HCT116 (cell line): Measurements from ENCODE around the gene SH3GL3. TPM values are rescaled to one million over a fixed set of nuclear protein-coding genes. Genes with fewer than 3 reads are reported as not detected.

Source experiments
- ATAC-seq: fragments of 200-7000 bp; cut with Tn5 transposase; 2 replicates; pipeline ENCODE4 v1.9.1; 2020; ENCODE audit warnings: mild to moderate bottlenecking, moderate library complexity
- BruUV-seq: library from RNA; stranded (reverse); fragments of 400-500 nt; replicated peaks from 2 replicates; lab custom pipeline; 2021; lab: Mats Ljungman, UMichigan
- CTCF ChIA-PET: fragments of 300-600 bp; sonication (Branson Sonifier 250); formaldehyde crosslinking; loops from one replicate; lab custom pipeline; 2021; ENCODE audit warnings: antibody characterized with exemption; lab: Charles Lee
- POLR2A ChIA-PET: fragments of 300-600, 350-600 bp; sonication (Branson Sonifier 250); formaldehyde crosslinking; loops from one replicate; lab custom pipeline; 2021; ENCODE audit warnings: antibody characterized with exemption; lab: Charles Lee
- RAD21 ChIA-PET, 2 experiments: fragments of 300-600 bp; sonication (Branson Sonifier 250); formaldehyde crosslinking; loops; one replicate each; lab custom pipeline; 2023; ENCODE audit warnings: low total read pairs in 2 of 2; ENCODE audit not compliant: uncharacterized antibody in 2 of 2, unreplicated experiment in 2 of 2, low non-redundant PET in 1 of 2; lab: Charles Lee
- DNase-seq: peaks from one replicate; pipeline ENCODE4 v3.0.0-alpha.2; 2010; ENCODE audit warnings: low read depth, low spot score
- H2AFZ ChIP-seq: fragments of 200-600 bp; shearing (Covaris generic), sonication (generic); 2 replicates; pipeline ENCODE4 v1.6.1; 2017; ENCODE audit warnings: low read depth, mixed run types, mixed read lengths, antibody characterized with exemption, low read length; ENCODE audit not compliant: poor library complexity, severe bottlenecking
- H3K27ac ChIP-seq: 2 replicates; pipeline ENCODE4 v1.5.1; 2012; ENCODE audit warnings: low read depth, low read length
- H3K27me3 ChIP-seq: fragments of 200-600 bp; sonication (generic); 2 replicates; pipeline ENCODE4 v1.6.1; 2016; ENCODE audit warnings: mixed run types, low read length, mixed read lengths; ENCODE audit not compliant: insufficient read depth
- H3K36me3 ChIP-seq, 2 experiments: fragments of 200-500 bp in 1 of 2; fragments of 200-600 bp in 1 of 2; sonication (Bioruptor generic) in 1 of 2; sonication (generic) in 1 of 2; 2 replicates each; pipeline versions ENCODE4 v1.5.1 to v1.6.1; 2014 to 2016; ENCODE audit warnings: low read length in 2 of 2, inconsistent platforms in 1 of 2, mixed read lengths in 1 of 2, mixed run types in 1 of 2; ENCODE audit not compliant: insufficient read depth in 2 of 2, control insufficient read depth in 1 of 2
- H3K4me1 ChIP-seq, 2 experiments: fragments of 200-600 bp in 1 of 2; sonication (generic) in 1 of 2; 2 replicates each; pipeline versions ENCODE4 v1.5.1 to v1.6.1; 2012 to 2017; ENCODE audit warnings: low read length in 2 of 2, inconsistent platforms in 1 of 2, mild to moderate bottlenecking in 1 of 2, mixed read lengths in 1 of 2, mixed run types in 1 of 2, moderate library complexity in 1 of 2; ENCODE audit not compliant: insufficient read depth in 2 of 2, control insufficient read depth in 1 of 2
- H3K4me2 ChIP-seq: fragments of 200-600 bp; sonication (generic); 2 replicates; pipeline ENCODE4 v1.6.1; 2017; ENCODE audit warnings: mixed run types, low read length, mixed read lengths
- H3K4me3 ChIP-seq, 2 experiments: fragments of 200-600 bp in 1 of 2; sonication (generic) in 1 of 2; replicated peaks in 1 of 2; 2 replicates each; pipeline ENCODE4 v1.5.1; 2011 to 2016; ENCODE audit warnings: low read length in 2 of 2, control low read depth in 1 of 2, low read depth in 1 of 2, mild to moderate bottlenecking in 1 of 2, mixed read lengths in 1 of 2, mixed run types in 1 of 2
- H3K79me2 ChIP-seq: fragments of 200-600 bp; sonication (generic); 2 replicates; pipeline ENCODE4 v1.6.1; 2017; ENCODE audit warnings: mild to moderate bottlenecking, mixed run types, low read length, moderate library complexity, mixed read lengths; ENCODE audit not compliant: insufficient read depth
- H3K9ac ChIP-seq: fragments of 200-600 bp; sonication (generic); 2 replicates; pipeline ENCODE4 v1.6.1; 2016; ENCODE audit warnings: low read length, mixed read lengths
- H3K9me2 ChIP-seq: fragments of 200-600 bp; sonication (generic), shearing (Covaris generic); 2 replicates; pipeline ENCODE4 v1.6.1; 2017; ENCODE audit warnings: mixed run types, mild to moderate bottlenecking, moderate library complexity; ENCODE audit not compliant: insufficient read depth
- H3K9me3 ChIP-seq, 2 experiments: fragments of 200-500 bp in 1 of 2; fragments of 200-600 bp in 1 of 2; sonication (Bioruptor generic) in 1 of 2; sonication (generic) in 1 of 2; 2 replicates each; pipeline ENCODE4 v1.6.1; 2014 to 2017; ENCODE audit warnings: low read length in 2 of 2, mixed read lengths in 2 of 2, inconsistent platforms in 1 of 2, low read depth in 1 of 2, mild to moderate bottlenecking in 1 of 2, mixed run types in 1 of 2, moderate library complexity in 1 of 2; ENCODE audit not compliant: control insufficient read depth in 1 of 2, insufficient read depth in 1 of 2
- H4K20me1 ChIP-seq: fragments of 200-600 bp; sonication (generic), shearing (Covaris generic); 2 replicates; pipeline ENCODE4 v1.6.1; 2017; ENCODE audit warnings: mixed run types, mild to moderate bottlenecking, moderate library complexity; ENCODE audit not compliant: insufficient read depth
- CEBPB ChIP-seq: IDR thresholded peaks from 2 replicates; pipeline ENCODE4 v1.6.1; 2012; ENCODE audit warnings: low read depth
- RAD21 ChIP-seq: IDR thresholded peaks from 2 replicates; pipeline ENCODE4 v1.6.1; 2012; ENCODE audit warnings: low read depth, mild to moderate bottlenecking
- intact Hi-C: fragments of 100-400 bp; cut with micrococcal nuclease; formaldehyde crosslinking; loops from 2 replicates; pipeline ENCODE4 v1.10.0; 2022
- total RNA-seq: library from RNA; stranded (reverse); gene quantifications from one replicate; pipeline ENCODE4 v1.2.1, GENCODE V29; 2021; ENCODE audit not compliant: unreplicated experiment
- TF ChIP-seq, protein P1 (sequence below), 3 experiments: fragments of 200-600 bp in 1 of 3; sonication (generic) in 1 of 3; IDR thresholded peaks in 2 of 3; conservative IDR thresholded peaks in 1 of 3; 2 replicates each; pipeline ENCODE4 v1.5.1; 2012 to 2017; ENCODE audit warnings: low read depth in 2 of 3, low read length in 2 of 3, antibody characterized with exemption in 1 of 3, borderline replicate concordance in 1 of 3, control low read depth in 1 of 3, mild to moderate bottlenecking in 1 of 3, mixed read lengths in 1 of 3, mixed run types in 1 of 3, moderate library complexity in 1 of 3; ENCODE audit not compliant: insufficient read depth in 1 of 3

The SH3GL3 gene
- total RNA-seq, 1 experiment from 2014 or later = 1.3 TPM

DNA sequence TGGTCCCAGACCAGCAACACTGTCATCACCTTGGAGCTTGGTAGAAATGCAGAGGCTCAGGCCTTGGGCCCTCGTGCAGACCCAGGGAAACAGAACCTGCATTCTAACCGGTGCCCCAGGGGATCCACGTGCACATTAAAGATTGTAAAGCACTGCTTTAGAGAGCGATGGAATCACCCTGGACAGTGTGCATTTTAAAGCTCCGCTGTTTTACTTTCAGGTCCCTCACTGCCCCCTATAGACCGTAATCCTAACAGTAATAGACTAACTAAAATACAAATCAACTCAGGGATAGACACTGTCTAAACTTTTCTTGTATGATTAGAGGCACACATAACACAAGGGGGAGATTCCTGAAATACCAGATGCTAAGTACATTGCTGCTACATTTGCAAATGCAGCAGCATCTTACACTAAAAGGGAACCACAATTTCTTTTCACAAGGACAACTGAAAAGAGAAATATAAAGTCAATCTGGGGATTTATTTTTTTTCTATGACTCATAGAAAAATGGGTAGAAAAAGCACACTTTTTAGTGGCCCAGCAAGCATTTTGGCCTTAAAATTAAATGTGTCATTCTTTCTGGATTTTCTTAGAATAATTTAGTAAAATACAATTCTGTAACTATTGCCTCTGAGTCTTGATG is 10.5 kb upstream of the SH3GL3 start:
- intact Hi-C loops = loop anchor here (1.0 kb wide), 1 partner anchor 188 kb away; no protein-coding TSS in a partner anchor
- H2AFZ ChIP-seq = no peak overlapping the region
- BruUV-seq = no TSS peak

More for the DNA sequence above, 10.5 kb upstream of the SH3GL3 start:
- Histone ChIP-seq H4K20me1 (no peaks in the 10 kb centered on the region), H3K9me3 (no peaks in the 10 kb centered on the region), H3K4me1 (no peaks in the 10 kb centered on the region), H3K79me2 (no peaks in the 10 kb centered on the region), H3K36me3 (no peaks in the 10 kb centered on the region), H3K27ac (no peak overlapping the region), H3K4me3 (no peak overlapping the region), H3K4me2 (no peak overlapping the region), H3K9me2 (no peaks in the 10 kb centered on the region), H3K27me3 (no peaks in the 10 kb centered on the region), H3K9ac (no peak overlapping the region)
- POLR2A ChIA-PET = interaction anchor here (1.0 to 1.5 kb wide), 2 partner anchors 188 to 189 kb away, joined by 3 read pairs; no protein-coding TSS in a partner anchor
- CTCF ChIA-PET = interaction anchor here (0.6 to 5.4 kb wide), 12 partner anchors 10 to 599 kb away, joined by 3 to 125 read pairs (median 5); partner anchors contain the start of genes C15orf40 and SH3GL3
- ATAC-seq = peak; percentile 90
- DNase-seq = peak; percentile 33
- TF ChIP-seq RAD21 (peak; percentile 75), CEBPB (no peak)
- TF ChIP-seq, protein P1, sequence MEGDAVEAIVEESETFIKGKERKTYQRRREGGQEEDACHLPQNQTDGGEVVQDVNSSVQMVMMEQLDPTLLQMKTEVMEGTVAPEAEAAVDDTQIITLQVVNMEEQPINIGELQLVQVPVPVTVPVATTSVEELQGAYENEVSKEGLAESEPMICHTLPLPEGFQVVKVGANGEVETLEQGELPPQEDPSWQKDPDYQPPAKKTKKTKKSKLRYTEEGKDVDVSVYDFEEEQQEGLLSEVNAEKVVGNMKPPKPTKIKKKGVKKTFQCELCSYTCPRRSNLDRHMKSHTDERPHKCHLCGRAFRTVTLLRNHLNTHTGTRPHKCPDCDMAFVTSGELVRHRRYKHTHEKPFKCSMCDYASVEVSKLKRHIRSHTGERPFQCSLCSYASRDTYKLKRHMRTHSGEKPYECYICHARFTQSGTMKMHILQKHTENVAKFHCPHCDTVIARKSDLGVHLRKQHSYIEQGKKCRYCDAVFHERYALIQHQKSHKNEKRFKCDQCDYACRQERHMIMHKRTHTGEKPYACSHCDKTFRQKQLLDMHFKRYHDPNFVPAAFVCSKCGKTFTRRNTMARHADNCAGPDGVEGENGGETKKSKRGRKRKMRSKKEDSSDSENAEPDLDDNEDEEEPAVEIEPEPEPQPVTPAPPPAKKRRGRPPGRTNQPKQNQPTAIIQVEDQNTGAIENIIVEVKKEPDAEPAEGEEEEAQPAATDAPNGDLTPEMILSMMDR (IDR thresholded peaks at IDR 0.05 in 2 of 3, conservative IDR thresholded peaks at IDR 0.05 in 1 of 3; ENCODE audit: borderline replicate concordance in 1 of 3, insufficient read depth in 1 of 3, low read depth in 2 of 3, low read length in 2 of 3) = peak; percentile 58 to 69 (median 69); a peak in 5 of 6 replicates
- RAD21 ChIA-PET = interaction anchor here (1.6 to 1.8 kb wide), 2 partner anchors 188 kb away, joined by 16 to 29 read pairs; no protein-coding TSS in a partner anchor
